HUDEP-2 (cell line): ENCODE data around the gene CREB3L1.

Experiments used
- DNase-seq, 76 experiments: peaks; one replicate each; lab custom pipeline; 2025; ENCODE audit not compliant: unreplicated experiment in 76 of 76; lab: John Stamatoyannopoulos, UW

The CREB3L1 gene

DNA sequence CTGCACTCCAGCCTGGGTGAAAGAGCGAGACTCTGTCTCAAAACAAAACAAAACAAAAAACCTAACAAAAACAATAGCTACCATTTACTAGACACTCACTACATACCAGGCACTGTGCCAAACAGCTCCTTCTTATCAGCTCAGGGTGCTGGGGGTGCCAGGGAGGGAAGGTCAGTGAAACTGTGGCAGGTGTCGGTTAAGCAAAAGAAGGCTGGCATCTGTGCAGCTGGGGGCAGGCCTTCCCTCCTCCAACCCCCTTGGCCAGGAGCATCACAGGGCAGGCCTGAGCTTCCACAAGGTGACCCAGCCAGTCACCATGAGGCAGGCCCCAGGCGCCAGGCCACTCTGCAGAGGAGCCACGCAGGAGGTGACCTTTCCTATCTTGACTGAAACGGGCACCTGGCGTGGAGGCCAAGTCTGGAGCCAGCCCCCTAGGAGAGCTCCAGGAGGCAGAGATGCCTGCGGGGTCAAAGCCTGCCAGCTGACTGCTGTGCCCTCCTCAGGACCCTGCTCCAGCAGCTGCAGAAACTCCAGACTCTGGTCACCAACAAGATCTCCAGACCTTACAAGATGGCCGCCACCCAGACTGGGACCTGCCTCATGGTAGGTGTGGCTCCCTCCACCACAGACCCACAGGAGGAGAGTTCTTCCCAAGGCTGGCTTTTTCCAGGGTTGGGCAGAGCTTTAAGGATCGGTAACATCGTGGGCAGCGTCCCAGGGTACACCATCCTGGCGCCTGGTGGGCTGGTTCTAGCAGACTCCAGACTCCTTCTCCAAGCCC is 38.5 kb downstream of the CREB3L1 start:
- DNase-seq: peak in 73 of 76 experiments; percentile 10 to 86 (median 68)

DNA sequence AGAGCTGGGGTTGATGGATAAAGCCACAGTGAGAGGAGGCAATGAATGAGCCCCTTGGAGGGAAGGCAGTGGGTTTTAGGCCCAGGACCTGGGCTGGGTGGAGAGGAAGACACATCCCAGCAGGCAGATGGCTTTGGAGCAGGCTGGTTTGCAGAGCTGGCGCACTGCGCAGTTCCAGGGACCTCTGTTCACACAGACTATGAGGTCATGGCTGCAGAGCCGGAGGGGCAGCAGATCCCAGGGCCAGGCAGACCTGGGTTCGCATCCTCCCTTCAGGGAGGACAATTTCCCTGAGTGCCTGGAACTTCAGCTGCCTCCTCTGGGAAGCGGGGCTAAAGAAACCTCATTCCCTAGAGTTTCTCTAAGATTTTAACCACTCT is 41.6 kb downstream of the CREB3L1 start:
- no peak for DNase-seq

DNA sequence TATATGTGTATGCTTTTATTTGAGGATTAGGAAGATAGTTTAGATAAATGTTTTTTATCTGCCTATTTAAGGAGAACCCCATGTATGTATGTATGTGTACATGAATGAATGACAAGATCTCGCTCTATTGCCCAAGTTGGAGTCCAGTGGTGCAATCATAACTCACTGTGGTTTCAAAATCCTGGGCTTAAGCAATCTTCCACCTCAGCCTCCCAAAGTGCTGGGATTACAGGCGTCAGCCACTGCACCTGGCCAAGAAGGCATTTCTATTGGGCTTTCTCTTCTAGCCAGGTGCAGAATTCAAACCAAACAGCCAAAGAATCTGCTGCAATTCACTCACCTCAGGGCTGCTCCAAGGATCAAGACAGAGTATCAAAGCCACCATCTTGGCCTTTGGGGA is 44.3 kb downstream of the CREB3L1 start:
- DNase-seq: no peak

DNA sequence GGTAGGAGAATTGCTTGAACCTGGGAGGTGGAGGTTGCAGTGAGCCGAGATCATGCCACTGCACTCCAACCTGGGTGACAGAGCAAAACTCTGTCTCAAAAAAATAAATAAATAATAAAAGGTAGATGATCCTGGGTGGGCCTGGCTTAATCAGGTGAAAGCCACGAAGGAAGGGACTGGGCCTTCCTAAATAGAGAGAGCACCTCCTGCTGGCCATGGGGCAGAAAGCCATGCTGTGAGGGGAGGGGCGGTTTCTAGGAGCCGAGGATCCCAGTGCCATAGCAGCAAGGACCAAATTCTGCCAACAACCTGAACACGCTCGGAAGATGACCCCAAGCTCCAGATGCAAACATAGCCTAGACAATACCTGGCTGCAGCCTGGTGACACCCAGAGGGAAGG is 45.3 kb downstream of the CREB3L1 start:
- peak in 23 of 76 experiments; percentile 6 to 54 (median 19) for DNase-seq

DNA sequence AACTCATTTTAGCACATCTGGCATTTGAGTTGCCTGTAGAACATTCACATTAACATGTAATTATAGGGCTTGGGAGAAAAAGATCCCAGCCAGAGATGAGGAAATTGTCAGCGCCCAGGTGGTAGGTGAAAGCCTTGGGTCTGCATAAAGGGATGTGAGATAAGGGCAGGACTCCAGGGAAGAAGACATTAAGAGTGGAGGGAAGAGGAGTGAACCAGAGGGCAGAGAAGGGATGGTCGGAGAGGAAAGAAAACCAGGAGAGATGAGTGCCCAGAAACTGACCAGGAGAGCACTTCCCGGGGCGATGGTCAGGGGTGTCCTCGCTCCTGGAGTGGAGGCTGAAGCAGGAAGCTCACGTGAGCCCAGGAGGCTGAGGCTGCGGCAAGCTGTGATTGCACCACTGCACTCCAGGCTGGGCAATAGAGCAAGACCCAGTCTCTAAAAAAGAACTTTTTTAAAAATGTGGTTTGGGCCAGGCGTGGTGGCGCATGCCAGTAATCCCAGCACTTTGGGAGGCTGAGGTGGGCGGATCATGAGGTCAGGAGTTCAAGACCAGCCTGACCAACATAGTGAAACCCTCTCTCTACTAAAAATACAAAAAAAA is 49.5 kb downstream of the CREB3L1 start:
- no peak for DNase-seq

DNA sequence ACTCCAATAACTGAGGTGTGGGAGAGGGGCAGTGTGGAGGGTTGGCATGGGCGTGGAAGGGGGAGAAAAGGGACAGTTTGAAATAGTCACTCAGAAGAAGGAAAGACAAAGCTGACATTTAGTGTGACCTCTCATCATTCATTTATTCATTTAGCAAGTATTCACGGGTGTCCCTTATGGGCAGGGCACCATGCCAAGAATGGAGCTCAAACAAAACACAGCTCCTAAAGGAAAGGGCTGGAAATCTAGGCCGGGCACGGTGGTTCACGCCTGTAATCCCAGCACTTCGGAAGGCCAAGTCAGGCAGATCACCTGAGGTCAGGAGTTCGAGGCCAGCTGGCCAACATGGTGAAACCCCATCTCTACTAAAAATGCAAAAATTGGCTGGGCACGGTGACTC is 50.4 kb downstream of the CREB3L1 start:
- DNase-seq: no peak

DNA sequence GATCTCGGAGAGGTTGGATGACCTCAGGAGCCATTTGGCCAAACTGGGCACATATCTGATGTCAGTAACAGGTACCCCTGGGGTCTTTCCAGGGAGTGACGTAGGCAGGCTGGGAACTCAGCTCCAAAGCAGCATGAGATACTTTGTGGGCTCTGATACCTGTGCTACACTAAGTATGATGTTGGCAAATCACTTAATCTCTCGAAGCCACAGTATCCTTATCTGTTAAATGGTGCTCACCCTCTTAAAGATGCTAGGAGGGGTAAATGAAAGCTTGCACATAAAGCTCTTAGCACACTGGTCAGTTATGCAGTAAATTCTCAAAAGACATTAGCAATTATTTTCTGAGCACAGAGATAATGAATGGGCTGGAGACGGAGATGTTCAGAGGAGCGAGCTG is 52.7 kb downstream of the CREB3L1 start:
- no peak for DNase-seq

DNA sequence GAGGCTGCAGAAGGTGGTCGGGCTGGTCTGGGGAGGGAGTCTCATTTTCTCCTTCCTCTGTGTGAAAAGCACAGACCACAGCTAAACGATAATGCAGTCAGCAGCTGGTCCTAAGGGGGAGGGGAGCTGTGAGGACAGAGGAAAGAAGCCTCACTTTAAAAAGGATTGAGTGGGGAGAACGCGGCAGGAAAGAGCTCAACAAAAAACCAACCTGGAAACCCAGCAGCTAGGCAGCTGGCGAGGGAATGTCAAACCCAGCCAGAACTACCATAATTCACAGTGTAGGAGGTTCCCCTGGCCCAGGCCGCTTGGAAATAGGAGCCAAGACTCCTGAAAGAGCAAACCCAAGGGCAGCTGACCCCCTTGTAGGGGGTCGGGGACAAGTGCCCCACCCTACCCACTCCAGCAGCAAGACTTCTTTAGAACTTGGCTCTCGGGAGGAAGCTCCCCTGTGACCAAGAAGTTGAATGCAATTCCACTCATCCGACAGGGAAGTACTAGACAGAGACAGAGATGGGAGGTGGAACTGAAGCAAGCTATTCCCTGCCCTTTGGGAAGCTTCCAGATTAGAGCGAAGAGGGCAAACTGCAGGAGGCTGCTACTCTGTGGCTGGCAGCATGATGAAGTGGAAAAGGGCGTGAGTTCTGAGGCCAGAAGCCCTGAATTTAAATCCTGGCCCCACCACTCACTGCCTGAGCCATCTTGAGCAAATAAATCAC is 53.3 kb downstream of the CREB3L1 start:
- DNase-seq: no peak

DNA sequence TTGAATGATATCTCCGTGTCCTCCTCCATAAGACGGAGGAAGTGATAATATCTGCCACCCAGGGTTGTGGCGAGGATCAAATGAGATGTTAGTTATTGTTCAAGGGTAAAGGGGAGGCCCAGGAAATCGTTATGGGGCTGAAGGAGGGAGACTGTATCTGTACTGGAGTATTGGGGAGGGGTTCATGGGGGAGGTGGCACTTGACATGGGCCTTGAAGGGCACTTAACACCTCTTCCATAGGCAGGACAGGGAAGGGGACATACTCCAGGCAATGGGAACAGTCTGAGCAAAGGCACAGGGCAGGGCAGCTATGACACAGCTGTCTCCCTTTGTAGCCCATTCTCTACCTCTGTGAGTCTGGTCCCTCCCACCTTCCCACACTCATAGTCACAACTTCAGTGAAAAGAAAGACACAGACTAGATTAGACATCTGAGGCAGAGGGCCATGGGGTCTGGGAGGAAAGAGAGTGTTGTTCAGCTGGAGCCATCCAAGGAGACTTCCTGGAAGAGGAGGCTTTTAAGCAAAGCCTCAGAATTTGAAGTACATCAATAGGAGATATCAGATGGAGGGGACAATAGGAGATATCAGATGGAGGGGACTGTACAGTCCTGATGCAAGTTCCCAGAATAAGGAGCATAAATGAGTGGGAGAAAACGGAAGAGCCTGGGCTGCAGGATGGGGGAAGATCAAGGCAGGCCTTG is 54.0 kb downstream of the CREB3L1 start:
- no peak for DNase-seq

DNA sequence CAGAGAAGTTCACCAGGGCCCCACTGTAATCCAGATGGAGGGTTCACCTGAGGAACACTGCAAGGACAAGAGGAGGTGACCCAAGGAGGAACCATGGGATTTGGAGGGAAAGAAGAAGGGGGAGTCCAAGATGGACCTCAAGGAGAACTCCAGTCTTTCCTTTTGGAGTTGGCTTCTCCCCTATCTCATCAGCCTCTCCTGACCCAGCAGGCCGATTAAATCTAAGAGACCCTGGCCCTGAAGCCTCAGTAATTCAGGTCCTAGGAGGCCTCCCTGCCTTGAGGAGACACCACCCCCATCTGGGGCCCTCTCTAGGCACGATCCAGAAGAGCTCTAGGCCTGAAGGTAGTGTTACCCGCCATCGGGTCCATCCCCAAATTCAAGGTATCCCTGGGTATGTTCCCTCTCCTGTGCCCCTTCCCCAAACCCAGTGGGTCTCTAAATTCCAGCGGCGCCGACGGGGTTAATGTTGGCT is 54.7 kb downstream of the CREB3L1 start:
- no peak for DNase-seq

DNA sequence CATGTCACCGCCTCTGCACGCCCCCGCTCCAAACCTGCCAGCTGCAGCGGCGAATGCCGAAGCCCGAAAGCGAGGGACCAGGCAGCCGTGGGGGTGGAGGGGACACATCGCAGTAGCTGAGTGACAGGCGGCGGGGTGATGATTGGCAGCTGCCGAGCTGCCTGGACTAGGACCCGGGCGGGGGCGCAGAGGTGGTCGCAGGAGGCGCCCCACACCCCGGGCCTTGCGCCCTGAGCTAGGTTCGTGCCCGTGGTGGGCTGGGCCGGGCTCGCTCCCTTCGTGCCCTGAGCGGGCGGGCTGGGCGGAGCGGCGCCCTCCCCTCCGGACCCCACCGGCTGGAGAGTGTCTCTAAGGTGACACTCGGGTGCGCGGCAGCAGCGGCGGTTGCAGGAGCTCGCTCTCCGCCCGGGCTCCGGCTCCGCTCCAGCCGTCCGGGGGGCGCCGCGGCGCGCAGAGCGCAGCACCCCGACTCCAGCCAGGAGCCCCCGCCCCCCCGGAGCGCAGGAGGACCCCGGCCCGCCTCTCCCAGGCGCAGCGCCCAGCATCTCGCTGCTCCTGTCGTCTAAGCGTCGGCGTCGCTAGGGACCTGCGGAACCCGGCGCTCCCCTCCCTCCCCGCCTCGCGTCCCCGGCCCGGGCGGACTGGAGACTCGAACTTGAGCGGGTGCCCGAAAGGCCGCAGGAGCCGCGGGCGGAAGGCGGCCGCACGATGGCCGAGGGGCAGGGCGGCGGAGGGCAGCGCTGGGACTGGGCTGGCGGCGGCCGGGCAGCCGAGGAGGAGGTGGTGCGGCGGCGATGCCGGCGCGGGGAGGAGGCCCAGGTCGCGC is 55.3 kb downstream of the CREB3L1 start:
- peak in 1 of 76 experiments; percentile 9 for DNase-seq

DNA sequence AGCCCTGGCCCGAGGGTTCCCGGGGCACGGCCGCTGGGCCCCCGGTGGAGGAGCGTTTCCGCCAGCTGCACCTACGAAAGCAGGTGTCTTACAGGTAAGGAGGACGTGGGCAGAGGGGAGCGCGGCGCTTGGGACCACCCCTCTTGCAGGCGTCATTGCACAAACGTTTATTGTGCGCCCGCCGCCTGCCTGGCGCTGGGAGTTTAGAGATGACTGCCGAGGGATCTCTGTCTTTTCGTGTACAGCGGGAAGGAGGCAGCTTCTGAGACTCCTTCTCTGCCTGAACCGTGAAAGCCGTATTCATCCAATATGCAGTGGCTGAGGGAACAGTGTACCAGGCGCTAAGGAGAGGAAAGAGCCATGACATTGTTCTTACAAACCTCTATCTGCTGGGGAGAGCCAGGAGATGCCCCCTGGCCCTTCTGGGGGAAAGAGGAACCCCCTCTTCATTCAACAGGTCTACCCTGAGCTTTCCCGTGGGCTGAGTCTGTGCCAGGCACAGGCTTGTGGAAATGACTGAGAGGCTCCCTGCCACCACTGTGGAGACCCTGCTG is 56.0 kb downstream of the CREB3L1 start:
- no peak for DNase-seq

DNA sequence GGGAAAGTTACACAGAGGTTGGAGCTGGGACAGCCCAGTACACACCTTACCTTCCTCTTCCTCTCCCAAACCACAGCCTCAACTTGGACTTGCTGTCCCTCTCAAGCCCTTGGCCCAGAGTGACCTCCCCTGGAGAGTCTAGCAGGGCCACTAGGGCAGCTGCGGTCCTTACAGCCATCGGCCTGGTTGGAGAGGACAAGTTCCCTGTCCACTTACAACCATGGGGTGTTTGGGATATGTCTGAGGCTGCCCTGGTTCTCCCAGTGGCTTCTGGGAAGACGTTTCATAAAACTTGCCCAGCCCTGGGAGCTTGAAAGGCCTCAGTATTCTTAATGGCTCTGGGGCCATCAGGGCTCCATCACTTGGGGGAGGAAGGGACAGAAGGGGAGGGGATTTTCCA is 56.7 kb downstream of the CREB3L1 start:
- DNase-seq: no peak

DNA sequence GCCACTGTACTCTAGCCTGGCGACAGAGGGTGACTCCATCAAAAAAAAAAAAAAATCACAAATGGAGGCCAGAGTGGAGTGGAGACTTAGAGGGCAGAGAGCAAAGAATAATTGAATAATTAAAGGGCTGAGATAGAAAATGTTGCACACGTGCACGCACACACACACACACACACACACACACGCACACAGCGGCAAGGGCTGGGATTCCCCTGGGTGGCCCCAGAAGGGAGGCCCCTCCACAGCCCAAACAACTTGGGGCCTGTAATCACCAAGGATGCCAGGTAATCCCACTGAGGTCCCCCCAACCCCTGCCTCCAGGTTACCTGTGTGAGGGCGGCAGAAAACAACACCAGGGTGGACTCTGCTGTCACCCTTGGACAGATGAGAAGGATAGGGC is 57.8 kb downstream of the CREB3L1 start:
- DNase-seq: no peak

DNA sequence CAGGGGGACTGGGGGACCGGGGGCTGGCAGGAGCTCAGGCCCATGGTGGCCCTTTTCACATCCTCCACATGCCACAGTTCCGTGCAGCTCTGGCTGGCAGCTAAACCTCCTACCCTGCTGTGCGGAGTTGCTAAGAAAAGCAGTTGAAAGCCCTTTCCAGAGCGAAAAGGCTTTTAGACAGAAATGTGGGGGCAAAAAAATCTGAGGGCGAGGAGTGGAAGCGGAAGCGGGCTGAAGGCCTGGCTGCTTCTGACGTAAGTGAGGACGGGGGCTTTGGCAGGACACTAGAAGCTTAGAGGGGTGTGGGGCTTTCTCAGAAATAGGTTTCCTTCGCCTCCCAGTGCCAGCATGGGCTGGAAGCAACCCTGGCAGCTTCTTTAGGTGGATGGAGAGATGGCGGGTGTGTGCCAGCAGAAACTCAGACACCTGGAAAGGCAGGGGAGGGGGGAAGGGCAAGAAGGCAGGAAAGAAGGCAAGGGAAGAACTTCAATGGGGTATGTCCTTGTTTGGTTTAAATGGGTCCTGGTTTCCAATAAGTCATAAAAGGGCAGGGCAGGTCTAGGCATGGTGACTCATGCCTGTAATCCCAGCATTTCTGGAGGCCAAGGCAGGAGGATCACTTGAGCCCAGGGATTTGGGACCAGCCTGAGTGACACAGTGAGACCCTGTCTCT is 58.6 kb downstream of the CREB3L1 start:
- no peak for DNase-seq

DNA sequence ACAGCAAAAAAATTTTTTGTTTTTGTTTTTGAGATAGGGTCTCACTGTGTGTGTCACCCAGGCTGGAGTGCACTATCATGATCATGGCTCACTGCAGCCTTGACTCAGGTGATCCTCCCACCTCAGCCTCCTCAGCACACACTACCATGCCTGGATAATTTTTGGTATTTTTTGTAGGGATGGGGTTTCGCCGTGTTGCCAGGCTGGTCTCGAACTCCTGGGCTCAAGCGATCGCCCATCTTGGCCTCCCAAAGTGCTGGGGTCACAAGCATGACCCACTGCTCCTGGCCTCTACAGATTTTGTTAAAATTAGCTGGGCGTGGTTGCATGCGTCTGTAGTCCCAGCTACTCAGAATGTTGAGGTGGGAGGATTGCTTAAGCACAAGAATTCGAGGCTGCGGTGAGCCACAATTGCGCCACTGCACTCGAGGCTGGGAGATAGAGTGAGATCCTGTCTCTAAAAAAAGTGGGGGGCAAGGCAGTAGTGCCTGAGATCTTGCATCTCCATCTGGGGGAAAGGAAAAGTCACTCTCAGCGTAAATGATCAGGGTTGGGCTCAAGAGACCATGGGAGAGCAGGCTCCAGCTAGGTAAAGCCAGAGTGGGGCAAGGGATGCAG is 59.2 kb downstream of the CREB3L1 start:
- DNase-seq: peak in 3 of 76 experiments; percentile 9 to 32 (median 16)

DNA sequence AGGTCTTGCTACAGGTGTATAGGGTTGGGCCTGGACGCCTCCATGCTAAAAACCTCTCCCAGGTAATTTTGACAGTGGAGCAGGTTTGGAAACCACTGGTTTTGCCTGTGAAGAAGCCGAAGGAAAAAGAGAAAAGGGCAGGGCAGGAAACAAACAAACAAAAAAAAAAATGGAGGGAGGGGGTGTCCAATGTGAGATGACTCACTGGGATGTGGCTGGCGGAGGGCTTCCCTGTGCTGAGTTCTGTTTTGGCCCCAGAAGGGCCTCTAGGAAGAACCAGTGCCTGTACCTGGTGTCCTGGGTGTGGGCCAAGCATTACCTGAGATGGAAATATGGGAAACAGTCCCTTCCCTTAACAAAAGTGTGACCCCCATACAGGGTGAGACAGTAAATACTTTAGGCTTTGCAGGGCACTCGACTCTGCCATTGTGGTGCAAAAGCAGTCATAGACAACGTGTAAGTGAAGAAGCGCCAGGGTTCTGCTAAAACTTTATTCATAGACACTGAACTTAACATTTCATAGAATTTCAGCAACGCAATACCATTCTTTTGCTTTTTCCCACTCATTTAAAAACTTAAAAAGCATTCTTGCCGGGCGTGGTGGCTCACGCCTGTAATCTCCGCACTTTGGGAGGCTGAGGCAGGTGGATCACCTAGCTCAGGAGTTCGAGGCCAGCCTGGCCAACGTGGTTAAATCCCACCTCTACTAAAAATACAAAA is 60.3 kb downstream of the CREB3L1 start:
- DNase-seq: no peak

DNA sequence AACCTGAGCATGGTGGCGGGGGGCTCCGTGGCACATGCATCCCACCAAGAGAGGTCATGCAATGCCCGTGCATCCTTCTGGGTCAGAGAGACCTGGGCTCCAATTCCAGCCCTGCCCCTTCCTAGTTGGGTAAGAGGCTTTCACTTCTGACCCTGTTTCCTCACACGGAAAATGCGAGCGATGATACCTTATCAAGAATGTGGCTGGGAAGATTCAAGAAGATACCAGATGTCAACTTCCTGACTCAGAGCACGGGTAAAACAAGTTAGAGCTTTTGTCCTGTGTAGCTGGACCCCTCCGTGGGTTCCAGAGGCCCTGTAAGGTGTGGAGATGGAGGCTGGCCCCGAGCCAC is 61.1 kb downstream of the CREB3L1 start:
- no peak for DNase-seq
